GM18519 (cell line): Measurements from ENCODE around the gene ZNF91.
"Not testable (repeated sequence)": the region's sequence is repeated elsewhere in the genome, so short reads cannot be mapped to it uniquely, and the experiment has no call there.

Experiments used
- ATAC-seq: cut with Tn5 transposase; IDR thresholded peaks from one replicate; pipeline ENCODE4 v1.9.1; 2021; ENCODE audit warnings: mild to moderate bottlenecking, moderate library complexity; ENCODE audit not compliant: unreplicated experiment, low FRiP score

The ZNF91 gene

DNA sequence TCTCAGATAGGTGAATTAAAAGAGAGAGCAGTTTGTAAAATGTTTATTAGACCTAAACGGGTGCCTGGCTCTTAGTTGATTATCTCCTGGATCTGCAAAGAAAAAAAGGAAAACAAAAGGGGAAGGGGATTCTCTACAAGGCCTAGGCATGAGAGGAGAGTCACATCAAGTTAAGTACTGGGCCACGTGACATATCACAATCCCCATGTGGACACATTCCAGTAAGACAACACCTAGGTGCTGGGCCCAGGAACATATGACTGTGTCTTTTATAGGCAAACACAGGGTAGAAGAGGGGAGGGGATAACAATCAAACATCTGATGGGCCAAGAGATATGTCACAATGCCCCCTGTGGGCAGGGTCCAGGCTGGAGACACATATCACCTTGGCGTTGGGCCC lies 4.2 kb upstream of the ZNF91 start:
- ATAC-seq: no peak

DNA sequence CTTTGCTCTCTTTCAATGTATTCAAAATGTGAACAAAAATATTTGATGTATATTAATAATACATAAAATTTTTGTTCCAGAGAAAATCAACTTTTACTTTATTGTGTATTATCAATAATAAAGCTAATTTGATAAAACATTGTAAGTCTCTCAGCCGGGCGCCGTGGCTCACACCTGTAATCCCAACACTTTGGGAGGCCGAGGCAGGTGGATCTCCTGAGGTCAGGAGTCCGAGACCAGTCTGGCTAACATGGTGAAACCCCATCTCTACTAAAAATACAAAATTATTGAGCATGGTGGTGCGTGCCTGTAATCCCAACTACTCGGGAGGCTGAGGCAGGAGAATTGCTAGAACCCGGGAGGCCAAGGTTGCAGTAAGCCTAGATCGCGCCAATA lies 449 bp upstream of the ZNF91 start:
- not testable (repeated sequence) for ATAC-seq

DNA sequence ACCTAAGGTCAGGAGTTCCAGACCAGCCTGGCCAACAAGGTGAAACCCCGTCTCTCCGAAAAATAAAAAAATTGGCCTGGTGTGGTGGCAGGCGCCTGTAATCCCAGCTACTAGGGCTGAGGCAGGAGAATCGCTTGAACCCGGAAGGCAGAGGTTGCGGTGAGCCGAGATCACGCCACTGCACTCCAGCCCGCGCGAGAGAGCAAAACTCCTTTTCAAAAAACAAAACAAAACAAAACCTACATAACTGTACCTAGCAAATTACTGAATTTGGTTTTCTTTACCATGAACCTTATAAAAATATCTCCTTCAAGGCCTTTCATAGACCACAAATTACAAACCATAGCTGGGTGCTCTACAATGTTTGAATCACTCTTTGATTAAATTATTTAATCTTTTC lies 760 bp downstream of the ZNF91 start:
- ATAC-seq: no peak

DNA sequence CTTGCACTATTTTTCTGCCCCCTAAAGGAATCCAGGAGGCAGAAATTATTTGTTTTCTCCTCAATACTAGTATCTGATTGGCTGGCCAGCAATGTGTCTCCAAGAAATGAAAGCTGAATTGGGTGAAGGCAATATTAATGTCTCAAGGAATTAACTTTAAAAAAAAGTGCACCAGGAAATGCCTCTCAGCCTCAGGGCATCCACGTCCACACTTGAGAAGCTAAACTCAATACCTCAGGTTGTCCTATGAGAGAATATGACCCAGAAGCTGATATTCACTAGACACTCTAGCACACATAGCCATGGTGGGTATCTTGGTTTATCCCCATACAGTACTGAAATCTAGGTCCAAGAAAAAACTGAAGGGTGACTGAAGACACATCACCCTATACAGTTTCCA lies 2.1 kb downstream of the ZNF91 start:
- no peak for ATAC-seq

DNA sequence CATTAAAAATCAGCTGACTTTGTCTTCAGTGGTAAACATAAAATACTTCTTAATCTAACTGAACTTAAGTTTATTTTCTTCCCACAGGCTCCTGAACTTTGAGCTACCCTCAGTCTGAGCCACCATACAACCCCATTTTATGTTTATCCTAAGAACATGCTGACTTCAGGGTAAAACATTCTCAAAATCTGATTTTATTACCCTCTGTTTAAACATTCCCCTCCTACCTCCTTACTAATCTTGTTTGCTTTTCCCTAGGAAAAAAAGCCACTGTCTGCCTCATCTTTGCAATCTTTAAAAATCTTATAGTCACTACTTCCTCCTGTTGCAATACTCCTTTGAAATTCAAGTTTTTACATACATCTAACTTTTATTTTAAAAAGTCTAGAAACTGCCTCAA lies 4.0 kb downstream of the ZNF91 start:
- no peak for ATAC-seq

DNA sequence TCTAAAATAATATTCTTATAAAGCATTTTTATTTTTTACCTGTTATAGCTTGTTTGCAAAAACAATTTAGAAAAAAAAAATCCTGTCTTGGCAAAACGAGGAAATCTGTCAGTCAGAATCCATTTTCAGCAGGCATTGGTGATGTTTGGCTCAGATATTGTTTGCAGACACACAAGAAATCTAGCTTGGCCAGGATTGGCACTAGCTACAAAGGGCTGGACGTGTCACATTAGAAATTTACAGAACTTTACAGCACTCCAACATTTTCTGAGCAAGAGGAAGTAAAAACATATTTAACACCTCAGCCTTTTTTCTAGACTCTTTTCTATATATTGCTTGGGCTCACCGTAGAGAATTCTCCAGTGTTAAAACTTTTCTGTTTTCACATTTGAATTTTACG lies 9.9 kb downstream of the ZNF91 start:
- no peak for ATAC-seq

DNA sequence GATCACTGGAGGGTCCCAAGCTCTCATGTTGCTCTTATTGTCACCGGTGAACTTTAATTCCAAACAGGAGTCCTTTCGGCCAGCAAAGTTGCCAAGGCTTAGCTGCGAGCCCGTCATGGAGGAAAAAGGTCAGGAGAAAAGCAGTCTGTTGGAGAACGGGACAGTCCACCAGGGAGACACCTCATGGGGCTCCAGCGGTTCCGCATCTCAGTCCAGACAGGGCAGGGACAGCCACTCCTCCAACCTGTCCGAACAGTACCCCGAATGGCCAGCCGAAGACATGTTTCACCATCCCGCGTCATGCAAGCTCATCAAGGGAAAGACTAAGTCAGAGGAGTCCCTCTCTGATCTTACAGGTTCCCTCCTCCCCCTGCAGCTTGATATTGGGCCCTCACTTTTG lies 10.4 kb downstream of the ZNF91 start:
- no peak for ATAC-seq

DNA sequence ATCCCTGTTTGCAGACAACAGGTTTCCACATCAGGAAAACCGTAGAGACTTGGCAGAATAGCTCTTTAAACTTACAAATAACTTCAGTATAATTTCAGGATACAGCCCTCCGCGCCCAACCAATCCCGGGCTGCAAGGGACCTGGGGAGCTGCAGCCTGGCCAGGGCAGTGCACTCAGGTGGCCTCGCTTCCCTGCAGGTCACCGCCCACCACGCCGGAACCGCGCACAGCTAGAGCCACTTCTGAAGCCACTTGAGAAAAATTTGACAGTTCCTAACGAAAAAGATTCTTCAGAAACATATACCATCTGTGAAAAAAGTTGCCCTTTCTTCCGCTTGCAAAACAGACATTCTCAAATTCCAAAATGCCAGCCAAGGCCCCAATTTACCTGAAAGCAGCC lies 11.1 kb downstream of the ZNF91 start:
- no peak for ATAC-seq

DNA sequence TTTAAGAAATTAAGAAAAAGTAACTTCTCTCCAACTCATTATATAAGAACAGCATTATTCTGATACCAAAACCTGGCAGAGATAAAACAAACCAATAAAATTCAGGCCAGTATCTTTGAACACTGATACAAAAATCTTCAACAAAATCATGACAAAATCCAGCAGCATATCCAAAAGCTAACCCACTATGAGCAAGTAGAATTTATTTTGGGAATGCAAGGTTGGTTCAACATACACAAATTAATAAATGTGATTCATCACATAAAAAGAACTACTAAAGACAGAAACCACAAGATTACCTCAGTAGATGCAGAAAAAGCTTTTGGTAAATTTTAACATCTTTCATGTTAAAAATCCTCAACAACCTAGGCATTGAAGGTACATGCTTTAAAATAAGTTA lies 12.3 kb downstream of the ZNF91 start:
- ATAC-seq: no peak

DNA sequence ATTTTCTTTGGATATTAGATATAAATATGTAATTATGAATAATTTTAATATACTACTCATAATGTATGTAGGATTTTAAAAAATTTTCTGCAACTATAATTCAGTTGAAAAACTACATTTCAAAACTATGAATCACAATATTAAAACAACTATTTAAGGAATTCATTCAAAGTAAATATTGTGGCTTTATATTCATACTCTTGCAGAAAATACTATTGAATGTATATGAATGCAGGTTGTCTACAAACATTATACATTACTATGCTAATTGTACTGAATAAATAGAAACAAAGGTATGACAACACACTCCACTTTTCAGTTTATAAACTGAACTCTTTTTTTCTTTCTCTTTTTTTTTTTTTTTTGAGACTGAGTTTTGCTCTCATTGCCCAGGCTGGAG lies 14.2 kb downstream of the ZNF91 start:
- ATAC-seq: no peak

DNA sequence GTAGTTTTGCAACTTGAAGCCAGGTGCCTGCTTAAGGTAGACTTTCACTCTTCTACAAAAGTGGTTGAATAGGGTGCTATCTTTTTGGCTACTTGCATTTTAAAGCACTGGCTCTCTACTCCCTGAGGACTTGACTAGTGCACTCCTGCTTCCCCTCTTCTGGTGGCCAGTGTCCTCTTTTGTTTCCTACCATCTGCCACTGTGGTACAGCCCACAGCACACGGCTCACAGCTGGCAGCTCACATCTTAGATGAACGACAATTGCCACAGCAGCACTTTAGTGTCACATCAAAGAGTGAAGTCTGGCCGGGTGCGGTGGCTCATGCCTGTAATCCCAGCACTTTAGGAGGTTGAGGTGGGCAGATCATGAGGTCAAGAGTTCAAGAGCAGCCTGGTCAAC lies 15.6 kb downstream of the ZNF91 start:
- not testable (repeated sequence) for ATAC-seq

DNA sequence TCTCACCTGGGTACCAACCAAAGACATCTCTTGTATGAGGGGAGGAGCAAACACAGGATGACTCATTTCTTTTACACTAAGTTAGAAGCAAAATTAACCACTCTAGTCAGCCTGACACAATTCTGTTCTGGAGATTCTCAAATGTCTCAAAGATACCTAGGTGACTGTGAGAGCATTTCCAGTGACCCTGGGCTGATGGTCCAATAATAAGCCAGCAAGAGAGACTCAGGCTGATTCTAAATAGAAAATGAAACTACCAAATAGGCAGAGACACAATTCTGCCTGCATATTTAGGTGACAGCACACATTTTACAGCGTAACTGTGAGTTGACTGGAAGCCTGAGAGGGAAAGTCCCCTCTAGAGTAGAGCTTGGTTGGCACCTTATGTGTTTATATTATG lies 16.3 kb downstream of the ZNF91 start:
- no peak for ATAC-seq

DNA sequence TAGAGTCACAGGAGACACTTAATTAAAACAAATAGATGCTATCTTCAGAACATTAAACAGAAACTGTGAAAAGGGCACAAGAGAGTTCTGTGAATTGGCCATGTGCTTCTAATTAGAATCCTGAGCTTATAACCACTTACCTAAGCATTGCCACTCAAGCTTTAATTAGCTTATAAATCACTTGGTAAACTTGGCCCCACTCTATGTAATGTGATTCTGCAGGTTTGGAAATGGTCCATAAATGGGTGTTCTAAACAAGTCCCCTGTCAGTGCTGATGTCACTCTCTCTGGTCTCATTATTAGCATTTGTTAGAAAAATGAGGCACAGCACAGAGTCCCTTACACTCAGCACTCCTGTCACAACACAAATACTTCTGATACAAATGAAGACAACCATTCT lies 18.0 kb downstream of the ZNF91 start:
- ATAC-seq: no peak

DNA sequence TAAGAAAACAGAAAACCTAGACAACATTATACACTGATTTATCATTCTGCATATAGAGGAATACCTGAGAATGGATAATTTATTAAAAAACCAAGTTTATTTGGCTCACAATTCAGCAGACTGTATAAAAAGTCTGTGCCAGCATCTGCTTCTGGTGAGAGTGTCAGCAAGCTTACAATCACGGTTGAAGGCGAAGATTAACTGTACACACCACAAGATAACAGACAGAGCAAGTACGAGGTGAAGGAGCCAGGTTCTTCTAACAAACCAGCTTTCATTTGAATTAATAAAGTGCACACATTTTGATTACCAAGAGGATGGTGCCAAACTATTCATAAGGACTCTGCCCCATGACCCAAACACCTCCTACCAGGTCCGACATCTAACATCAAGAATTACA lies 28.8 kb downstream of the ZNF91 start:
- no peak for ATAC-seq

DNA sequence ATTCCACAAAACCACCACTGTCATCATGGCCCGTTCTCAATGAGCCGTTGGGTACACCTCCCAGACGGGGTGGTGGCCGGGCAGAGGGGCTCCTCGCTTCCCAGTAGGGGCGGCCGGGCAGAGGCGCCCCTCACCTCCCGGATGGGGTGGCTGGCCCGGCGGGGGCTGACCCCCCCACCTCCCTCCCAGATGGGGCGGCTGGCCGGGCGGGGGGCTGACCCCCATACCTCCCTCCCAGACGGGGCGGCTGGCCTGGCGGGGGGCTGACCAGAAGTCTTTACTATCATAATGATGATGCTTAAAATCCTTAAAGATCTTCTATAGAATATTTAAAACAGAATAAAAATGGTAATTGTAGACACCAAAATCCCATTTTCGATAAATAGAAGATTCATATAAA lies 29.2 kb downstream of the ZNF91 start:
- ATAC-seq: not testable (repeated sequence)

DNA sequence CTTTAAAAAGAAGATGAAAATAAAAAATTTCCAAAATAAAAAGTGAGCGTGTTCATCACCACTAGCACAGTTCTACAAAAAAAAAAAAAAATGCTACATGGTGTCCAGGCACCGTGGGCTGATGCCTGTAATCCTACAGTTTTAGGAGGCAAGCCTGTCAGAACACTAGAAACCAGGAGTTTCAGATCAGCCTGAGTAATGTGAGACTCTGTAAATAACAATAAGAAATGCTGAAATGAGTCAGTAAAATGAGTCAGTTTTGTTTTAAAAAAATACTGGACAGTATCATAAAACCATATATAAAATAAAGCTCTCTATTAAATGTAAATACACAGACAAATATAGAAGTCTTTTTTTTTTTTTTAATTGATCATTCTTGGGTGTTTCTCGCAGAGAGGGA lies 30.0 kb downstream of the ZNF91 start:
- ATAC-seq: no peak

DNA sequence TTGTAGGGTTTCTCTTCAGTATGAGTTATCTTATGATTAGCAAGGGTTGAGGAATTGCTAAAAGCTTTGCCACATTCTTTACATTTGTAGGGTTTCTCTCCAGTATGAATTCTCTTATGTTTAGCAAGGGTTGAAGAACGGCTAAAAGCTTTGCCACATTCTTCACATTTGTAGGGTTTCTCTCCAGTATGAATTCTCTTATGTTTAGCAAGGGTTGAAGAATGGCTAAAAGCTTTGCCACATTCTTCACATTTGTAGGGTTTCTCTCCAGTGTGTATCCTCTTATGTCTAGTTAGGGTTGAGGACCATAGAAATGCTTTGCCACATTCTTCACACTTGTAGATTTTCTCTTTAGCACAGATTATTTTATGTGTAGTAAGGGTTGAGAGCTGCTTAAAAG lies 33.4 kb downstream of the ZNF91 start:
- ATAC-seq: not testable (repeated sequence)

DNA sequence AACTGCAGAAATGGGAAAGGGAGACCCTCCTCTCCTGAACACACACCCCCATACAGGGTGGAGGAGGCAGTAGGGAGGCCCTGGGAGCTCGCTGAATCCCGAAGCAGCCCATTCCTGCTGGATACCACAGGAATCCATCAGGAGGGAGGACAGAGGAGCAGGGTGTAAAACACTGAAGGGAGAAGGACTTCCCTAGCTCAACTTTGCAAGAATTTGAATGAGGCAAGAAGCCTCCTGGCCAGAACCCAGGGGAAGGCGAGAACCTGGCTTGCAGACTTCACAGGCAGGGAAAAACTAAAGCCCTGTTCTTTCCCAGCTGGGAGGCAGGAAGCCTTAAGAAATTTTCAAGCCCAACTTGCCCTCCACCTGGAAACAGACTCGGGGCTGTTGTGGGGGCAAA lies 43.5 kb downstream of the ZNF91 start:
- no peak for ATAC-seq

DNA sequence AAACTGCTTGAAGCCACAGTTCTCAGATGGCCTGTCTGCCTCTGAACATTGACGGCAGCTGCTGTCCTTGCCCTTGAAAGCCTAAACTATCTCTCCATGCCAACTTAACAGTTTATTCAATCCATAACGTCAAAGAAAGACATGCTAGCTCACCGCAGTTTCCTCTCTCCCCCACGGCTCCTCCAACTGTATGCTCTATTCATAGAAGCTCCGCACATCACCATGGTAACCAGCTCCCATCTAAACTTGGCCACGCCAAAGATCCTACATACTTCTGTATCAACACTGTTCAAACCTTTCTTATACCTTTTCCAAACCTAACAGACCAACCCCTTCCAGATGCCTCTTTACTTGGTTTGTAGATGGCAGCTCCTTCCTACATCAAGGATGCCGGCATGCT lies 48.6 kb downstream of the ZNF91 start:
- no peak for ATAC-seq

DNA sequence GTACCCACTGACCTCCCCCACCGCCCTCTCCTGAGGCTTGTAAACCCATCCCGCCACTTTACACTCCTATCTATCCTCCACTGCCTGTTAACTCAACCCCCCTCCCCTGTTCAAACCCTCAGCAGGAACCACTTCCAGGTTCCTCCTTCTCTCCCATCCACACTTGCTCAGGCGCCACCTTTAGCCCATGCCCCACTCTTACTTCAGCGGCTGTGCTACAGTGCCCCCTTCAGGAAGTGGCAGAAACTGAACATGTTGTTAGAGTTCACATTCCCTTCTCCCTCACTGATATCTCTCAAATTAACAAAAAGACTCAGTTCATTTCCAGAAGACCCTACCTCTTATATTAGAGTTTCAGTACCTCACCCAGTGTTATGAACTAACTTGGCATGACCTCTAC lies 49.4 kb downstream of the ZNF91 start:
- ATAC-seq: no peak

DNA sequence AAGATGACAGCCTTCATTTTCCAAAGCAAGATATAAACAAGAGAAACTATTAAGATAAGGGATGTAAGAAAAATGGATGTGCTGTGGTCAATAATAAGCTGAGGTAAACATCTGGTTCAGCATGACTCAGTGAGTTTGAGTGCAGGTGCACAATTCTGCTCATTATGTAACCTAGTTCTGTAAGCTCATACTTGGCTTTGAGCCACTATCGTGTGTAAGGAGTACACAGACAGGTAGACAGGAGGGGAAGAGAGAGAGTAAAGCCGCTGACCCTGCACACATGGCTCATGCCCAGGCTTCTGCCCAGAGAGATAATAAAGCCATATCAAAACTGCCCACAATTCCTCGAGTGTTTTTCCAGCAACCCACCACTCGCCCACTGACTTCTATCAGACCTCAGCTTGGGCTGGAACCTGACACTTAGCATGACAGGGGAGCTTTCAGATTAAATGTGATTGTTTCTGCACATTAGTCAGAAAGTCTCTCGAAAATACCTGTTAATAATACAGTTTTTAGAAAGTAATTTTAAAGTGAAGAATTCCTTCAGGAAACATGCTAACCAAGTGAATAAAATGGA lies 51.7 kb downstream of the ZNF91 start:
- no peak for ATAC-seq

DNA sequence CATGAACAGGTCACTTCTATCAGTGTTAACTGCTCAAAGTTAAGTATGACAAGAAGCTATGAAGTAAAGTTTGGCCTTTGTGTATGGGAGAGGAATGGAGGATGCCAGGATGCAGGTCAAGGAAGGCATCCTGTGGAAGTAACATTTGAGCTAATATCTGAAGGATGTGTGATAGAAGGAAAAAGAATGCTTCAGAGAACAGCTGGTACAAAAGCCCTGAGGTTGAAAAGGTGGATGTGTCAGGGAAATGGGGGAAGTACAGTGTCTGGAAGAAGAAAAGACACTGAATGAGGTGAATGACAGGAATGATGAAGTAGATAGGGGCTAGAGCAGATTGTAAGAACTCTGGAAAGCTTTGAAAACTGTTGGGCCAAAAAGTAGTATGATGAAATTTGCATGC lies 67.1 kb downstream of the ZNF91 start:
- ATAC-seq: no peak

DNA sequence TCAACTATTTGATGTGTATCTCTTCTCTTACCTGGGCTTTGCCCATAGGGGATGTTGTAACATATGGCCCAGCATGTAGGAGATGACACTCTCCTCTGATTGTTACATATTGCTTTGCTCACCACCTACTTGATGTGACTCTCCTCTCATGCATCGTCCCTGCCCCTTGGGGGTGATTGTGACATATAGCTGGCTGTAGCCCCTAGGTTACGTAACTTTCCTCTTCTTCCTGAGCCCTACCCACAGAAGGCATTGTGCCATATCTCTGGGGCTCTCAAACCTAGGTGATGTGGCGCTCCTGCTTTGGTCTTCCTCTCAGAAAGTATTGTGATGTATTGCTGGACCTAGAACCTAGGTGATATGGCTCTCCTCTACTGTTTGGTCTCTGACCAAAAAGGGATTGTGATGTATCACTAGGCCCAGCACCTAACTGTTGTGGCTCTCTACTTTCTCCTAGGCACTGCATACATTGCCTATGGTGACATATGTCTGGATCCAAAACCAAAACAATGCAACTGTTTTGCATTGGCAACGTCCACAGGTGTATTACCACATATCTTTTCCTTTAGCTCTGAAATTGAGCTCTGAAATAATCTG lies 73.2 kb downstream of the ZNF91 start:
- ATAC-seq: no peak
